Measurements from ENCODE around the gene CES5A.

Gene CES5A

DNA sequence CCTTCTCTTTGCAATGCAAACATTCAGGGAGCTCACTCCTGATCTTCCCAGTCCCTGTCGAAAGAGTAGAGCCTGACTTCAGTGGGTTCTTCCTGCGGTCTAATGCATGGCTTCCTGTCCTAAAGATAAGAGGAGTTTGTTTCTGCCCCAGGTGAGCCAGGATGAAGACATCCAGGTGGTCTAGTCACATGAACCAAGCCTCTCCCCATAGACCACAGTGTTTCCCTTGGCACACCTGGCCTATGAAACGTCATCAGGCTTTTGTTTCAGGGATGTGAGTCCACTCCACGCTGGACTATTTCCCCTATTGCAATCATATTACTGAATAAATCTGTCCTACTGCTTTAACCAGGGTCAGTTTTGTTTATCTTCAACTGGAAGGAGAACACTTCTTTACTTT is 63.4 kb downstream of the CES5A start:
- Histone ChIP-seq H3K4me3 (ENCODE audit: low read depth, low read length) (no peak overlapping the region), H3K4me1 (ENCODE audit: control insufficient read depth, insufficient read depth, low read length) (no peaks in the 10 kb centered on the region), H3K9me3 (ENCODE audit: control insufficient read depth, insufficient read depth, low read depth, low read length) (no peaks in the 10 kb centered on the region), H3K27ac (ENCODE audit: extremely low read depth, low read depth, low read length) (no peak overlapping the region), H3K36me3 (ENCODE audit: control insufficient read depth in 2 of 2, insufficient read depth in 1 of 2, low read length in 2 of 2) (no peaks in the 10 kb centered on the region)
- TF ChIP-seq, protein P1, sequence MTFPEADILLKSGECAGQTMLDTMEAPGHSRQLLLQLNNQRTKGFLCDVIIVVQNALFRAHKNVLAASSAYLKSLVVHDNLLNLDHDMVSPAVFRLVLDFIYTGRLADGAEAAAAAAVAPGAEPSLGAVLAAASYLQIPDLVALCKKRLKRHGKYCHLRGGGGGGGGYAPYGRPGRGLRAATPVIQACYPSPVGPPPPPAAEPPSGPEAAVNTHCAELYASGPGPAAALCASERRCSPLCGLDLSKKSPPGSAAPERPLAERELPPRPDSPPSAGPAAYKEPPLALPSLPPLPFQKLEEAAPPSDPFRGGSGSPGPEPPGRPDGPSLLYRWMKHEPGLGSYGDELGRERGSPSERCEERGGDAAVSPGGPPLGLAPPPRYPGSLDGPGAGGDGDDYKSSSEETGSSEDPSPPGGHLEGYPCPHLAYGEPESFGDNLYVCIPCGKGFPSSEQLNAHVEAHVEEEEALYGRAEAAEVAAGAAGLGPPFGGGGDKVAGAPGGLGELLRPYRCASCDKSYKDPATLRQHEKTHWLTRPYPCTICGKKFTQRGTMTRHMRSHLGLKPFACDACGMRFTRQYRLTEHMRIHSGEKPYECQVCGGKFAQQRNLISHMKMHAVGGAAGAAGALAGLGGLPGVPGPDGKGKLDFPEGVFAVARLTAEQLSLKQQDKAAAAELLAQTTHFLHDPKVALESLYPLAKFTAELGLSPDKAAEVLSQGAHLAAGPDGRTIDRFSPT (tag by site-specific recombination; IDR thresholded peaks at IDR 0.05): no peak
- TF ChIP-seq ZNF324 (tag by site-specific recombination; IDR thresholded peaks at IDR 0.05) (no peak), KLF7 (tag by site-specific recombination; IDR thresholded peaks at IDR 0.05; ENCODE audit: borderline replicate concordance) (no peak), ZBTB8A (tag by site-specific recombination; IDR thresholded peaks at IDR 0.05) (no peak), ZNF571 (tag by site-specific recombination; IDR thresholded peaks at IDR 0.05) (no peak), ZNF433 (tag by site-specific recombination; IDR thresholded peaks at IDR 0.05; ENCODE audit: low read depth) (no peak), ZNF341 (tag by site-specific recombination; IDR thresholded peaks at IDR 0.05; ENCODE audit: low read depth) (no peak), MEIS1 (CRISPR knock-in tag; IDR thresholded peaks at IDR 0.05; ENCODE audit: borderline replicate concordance) (no peak), MZF1 (tag by site-specific recombination; IDR thresholded peaks at IDR 0.05; ENCODE audit: borderline replicate concordance) (no peak)
- ChIA-PET CTCF (no interaction called here), POLR2A (no interaction called here)

GRCh38 chr16:55810451-55810961 is 64.7 kb downstream of the CES5A start:
- POLR2A ChIA-PET: no interaction called here
- no peak for TF ChIP-seq ZNF292 (tag by site-specific recombination; IDR thresholded peaks at IDR 0.05; ENCODE audit: borderline replicate concordance, low read depth)
- TF ChIP-seq ZNF548 (tag by site-specific recombination; IDR thresholded peaks at IDR 0.05): no peak
- TF ChIP-seq ZNF324 (tag by site-specific recombination; IDR thresholded peaks at IDR 0.05): no peak
- TF ChIP-seq ZNF610 (tag by site-specific recombination; IDR thresholded peaks at IDR 0.05; ENCODE audit: borderline replicate concordance): no peak
- TF ChIP-seq ZNF426 (tag by site-specific recombination; IDR thresholded peaks at IDR 0.05): no peak
- TF ChIP-seq ZSCAN5A (tag by site-specific recombination; IDR thresholded peaks at IDR 0.05): no peak
- no peak for TF ChIP-seq ZNF48 (tag by site-specific recombination; IDR thresholded peaks at IDR 0.05)
- TF ChIP-seq, protein P2, sequence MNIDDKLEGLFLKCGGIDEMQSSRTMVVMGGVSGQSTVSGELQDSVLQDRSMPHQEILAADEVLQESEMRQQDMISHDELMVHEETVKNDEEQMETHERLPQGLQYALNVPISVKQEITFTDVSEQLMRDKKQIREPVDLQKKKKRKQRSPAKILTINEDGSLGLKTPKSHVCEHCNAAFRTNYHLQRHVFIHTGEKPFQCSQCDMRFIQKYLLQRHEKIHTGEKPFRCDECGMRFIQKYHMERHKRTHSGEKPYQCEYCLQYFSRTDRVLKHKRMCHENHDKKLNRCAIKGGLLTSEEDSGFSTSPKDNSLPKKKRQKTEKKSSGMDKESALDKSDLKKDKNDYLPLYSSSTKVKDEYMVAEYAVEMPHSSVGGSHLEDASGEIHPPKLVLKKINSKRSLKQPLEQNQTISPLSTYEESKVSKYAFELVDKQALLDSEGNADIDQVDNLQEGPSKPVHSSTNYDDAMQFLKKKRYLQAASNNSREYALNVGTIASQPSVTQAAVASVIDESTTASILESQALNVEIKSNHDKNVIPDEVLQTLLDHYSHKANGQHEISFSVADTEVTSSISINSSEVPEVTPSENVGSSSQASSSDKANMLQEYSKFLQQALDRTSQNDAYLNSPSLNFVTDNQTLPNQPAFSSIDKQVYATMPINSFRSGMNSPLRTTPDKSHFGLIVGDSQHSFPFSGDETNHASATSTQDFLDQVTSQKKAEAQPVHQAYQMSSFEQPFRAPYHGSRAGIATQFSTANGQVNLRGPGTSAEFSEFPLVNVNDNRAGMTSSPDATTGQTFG (tag by site-specific recombination; IDR thresholded peaks at IDR 0.05; ENCODE audit: borderline replicate concordance): no peak
- H3K4me1 ChIP-seq (ENCODE audit: control insufficient read depth, insufficient read depth, low read length): no peaks in the 10 kb centered on the region
- CTCF ChIA-PET: interaction anchor here (0.7 kb wide), 1 partner anchor 282 kb away, joined by 4 read pairs; no protein-coding TSS in a partner anchor
- H3K36me3 ChIP-seq (ENCODE audit: control insufficient read depth in 2 of 2, insufficient read depth in 1 of 2, low read length in 2 of 2): no peaks in the 10 kb centered on the region
- H3K9me3 ChIP-seq (ENCODE audit: control insufficient read depth, insufficient read depth, low read depth, low read length): no peaks in the 10 kb centered on the region
- H3K27ac ChIP-seq (ENCODE audit: extremely low read depth, low read depth, low read length): no peak overlapping the region
- no peak overlapping the region for H3K4me3 ChIP-seq (ENCODE audit: low read depth, low read length)

GRCh38 chr16:55809851-55810250 is 65.3 kb downstream of the CES5A start:
- Histone ChIP-seq H3K27ac (ENCODE audit: extremely low read depth, low read depth, low read length) (no peak overlapping the region), H3K4me1 (ENCODE audit: control insufficient read depth, insufficient read depth, low read length) (no peaks in the 10 kb centered on the region), H3K4me3 (ENCODE audit: low read depth, low read length) (no peak overlapping the region), H3K9me3 (ENCODE audit: control insufficient read depth, insufficient read depth, low read depth, low read length) (no peaks in the 10 kb centered on the region), H3K36me3 (ENCODE audit: control insufficient read depth in 2 of 2, insufficient read depth in 1 of 2, low read length in 2 of 2) (no peaks in the 10 kb centered on the region)
- ChIA-PET CTCF (interaction anchor here (0.7 kb wide), 1 partner anchor 283 kb away, joined by 4 read pairs; no protein-coding TSS in a partner anchor), POLR2A (no interaction called here)
- TF ChIP-seq RBAK (tag by site-specific recombination; IDR thresholded peaks at IDR 0.05) (no peak), ZFP37 (tag by site-specific recombination; IDR thresholded peaks at IDR 0.05) (no peak), ZNF670 (tag by site-specific recombination; IDR thresholded peaks at IDR 0.05; ENCODE audit: low read depth) (no peak), ZNF529 (tag by site-specific recombination; IDR thresholded peaks at IDR 0.05; ENCODE audit: insufficient replicate concordance) (no peak), ZNF433 (tag by site-specific recombination; IDR thresholded peaks at IDR 0.05; ENCODE audit: low read depth) (no peak), YY1 (tag by site-specific recombination; IDR thresholded peaks at IDR 0.05) (no peak), ZNF488 (tag by site-specific recombination; IDR thresholded peaks at IDR 0.05) (no peak)

Measured in HEK293 (cell line).